SW 1271 (cell line): Measurements from ENCODE around the gene AWAT2.
"Not testable (repeated sequence)": the region's sequence is repeated elsewhere in the genome, so short reads cannot be mapped to it uniquely, and the experiment has no call there.

Experiments
- DNase-seq, 2 experiments: peaks; one replicate each; lab custom pipeline; 2025; lab: John Stamatoyannopoulos, UW

Gene AWAT2

GRCh38 chrX:70041993-70042392 is 7.7 kb downstream of the AWAT2 start:
- no peak for DNase-seq

GRCh38 chrX:70039758-70040157 is 10.0 kb downstream of the AWAT2 start:
- DNase-seq = no peak

GRCh38 chrX:70038951-70039350 is 10.8 kb downstream of the AWAT2 start:
- DNase-seq = no peak

DNA sequence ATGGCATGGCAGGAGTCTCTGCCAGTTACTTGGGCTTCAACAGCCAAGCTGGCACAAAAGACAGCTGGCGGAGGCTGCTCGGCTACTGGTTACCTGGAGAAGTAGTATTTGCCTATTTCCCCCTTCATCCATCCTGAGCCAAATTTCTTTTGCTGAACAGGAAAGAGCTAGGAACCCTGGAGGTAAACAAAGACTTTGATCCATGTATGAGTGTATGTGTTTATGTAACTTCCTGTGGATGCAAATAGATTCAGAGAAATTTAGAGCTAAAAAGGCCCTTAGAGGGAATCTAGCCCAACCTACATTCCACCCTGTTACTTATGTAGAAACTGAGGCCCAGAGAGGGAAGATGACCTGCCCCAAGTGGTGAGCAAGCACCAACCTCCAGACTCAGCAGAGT is 11.2 kb downstream of the AWAT2 start:
- DNase-seq = no peak

DNA sequence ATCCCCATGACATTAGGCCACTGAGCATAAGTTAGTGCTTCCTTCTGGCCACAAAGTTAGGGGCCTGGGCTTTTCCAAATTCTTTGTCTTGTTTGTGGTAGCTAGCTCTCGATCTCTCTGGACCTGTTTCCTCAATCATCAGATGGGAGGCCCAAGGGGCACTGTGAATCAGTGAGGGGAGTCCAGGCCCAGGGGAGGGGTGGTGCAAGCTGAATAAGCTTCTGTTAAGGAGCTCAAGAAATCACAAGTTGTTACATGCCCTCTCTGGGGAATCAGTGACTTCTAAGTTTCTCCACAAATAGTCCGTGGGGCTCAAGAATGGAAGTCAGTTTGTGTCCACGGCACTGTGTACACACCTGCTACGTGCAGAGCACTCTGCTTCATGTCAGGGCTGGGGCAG is 15.1 kb downstream of the AWAT2 start:
- no peak for DNase-seq

- peak in 1 of 2 experiments; percentile 5 for DNase-seq
Observed at GRCh38 chrX:70033348-70034051, 16.2 kb downstream of the AWAT2 start.

DNA sequence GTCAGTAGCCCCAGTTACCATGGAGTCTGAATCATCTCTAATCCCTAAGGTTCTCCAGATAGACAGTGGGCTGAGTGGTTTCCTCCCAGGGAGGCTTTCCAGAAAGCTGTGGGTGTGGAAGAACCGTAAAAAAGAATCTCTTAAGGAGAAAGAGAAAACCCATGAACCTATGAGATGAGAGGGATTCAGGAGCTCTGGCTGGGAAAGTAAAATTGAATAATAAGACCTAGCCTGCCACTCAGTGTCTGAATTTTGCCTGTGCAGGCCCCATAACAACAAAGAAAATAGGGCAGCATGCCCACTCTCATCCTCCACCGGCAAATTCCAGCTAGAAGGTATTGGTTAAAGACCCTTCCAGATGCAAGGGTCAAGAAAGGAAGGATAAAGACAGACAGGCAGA is 16.9 kb downstream of the AWAT2 start:
- DNase-seq = no peak

DNA sequence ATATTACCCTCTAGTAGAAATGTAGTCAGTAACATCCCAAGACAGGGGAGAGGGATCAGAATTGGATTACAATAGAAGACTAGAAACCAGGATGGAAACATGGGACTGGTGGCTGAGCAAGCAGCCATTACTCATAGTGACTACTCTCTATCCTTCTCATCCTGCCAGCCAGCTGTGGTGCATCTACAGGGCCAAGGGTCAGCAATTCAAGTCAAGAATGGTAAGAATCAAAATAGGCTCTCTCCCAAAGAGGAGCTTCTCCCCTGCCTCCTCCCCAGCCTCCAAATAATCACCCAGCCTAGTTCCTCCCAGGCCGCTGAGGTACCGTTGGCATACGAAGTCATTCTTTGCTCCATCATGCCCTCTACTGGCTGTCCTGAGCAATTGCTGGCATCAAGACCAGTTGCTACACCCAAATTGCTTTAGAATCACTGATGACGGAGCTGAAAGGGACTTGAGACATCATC is 19.4 kb downstream of the AWAT2 start:
- peak in 1 of 2 experiments; percentile 29 for DNase-seq

- DNase-seq = no peak
Observed at GRCh38 chrX:70029863-70030262, 19.9 kb downstream of the AWAT2 start.

DNA sequence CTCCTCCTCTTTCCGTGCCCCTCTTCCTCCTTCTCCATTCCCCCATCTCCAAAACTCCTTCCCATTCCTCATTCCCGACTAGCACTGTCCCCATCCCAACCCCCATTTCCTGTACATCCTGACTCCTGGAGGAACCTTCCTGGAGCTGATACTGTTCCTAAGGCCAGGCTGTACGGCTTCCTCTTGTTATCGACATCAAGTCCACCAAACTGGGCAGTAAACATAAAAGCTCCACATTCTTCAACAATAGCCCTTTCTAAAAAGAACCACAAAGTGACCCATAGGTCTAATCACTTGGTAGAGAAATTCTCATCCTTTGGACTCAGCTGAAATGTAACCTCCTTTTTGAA is 22.9 kb downstream of the AWAT2 start:
- no peak for DNase-seq

DNA sequence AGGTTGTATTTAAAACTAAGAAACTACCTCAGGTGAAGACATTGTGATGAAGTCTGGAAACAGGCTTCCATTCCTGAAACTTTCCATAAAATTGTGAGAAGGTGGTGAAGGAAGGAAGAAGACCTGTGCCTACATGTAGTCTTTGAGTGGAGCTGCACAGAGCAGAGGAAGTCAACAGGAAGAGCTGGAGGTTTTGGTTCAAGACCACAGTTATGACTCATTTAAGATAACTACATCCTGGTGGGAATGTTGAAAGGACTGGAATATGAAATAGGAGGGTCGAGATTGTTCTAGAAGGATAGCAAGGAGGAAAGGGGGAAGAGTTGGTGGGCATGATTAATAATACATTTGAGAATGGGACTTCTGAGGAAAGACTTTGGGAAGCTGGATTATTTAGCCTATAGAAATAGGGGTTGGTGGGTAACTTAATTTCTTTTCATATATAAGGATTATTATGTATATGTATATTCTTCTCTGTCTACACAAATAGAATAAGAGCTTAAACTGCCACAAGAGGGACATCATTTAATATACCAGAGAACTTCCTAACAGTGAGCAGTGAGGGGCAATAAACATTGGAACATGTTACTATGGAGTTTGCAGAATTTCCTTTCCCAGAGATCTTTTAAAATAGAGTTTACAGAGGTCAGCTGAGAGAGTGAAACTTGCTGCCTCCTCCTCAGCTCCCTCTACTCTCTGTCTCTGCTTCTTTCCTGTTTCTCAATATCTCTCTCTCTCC is 23.5 kb downstream of the AWAT2 start:
- DNase-seq = peak in 1 of 2 experiments; percentile 8

GRCh38 chrX:70025464-70025863 is 24.3 kb downstream of the AWAT2 start:
- no peak for DNase-seq

GRCh38 chrX:70022616-70023015 is 27.1 kb downstream of the AWAT2 start:
- DNase-seq = no peak

DNA sequence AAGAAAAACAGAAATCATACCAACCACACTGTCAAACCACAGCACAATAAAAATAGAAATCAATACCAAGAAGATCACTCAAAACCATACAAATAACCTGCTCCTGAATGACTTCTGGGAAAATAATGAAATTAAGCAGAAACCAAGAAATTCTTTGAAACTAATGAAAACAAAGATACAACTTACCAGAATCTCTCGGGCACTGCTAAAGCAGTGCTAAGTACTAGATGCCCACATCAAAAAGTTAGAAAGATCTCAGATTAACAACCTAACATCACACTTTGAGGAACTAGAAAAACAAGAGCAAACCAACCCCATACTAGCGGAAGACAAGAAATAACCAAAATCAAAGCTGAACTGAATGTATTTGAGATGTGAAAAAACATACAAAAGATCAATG is 33.2 kb downstream of the AWAT2 start:
- DNase-seq = no peak

DNA sequence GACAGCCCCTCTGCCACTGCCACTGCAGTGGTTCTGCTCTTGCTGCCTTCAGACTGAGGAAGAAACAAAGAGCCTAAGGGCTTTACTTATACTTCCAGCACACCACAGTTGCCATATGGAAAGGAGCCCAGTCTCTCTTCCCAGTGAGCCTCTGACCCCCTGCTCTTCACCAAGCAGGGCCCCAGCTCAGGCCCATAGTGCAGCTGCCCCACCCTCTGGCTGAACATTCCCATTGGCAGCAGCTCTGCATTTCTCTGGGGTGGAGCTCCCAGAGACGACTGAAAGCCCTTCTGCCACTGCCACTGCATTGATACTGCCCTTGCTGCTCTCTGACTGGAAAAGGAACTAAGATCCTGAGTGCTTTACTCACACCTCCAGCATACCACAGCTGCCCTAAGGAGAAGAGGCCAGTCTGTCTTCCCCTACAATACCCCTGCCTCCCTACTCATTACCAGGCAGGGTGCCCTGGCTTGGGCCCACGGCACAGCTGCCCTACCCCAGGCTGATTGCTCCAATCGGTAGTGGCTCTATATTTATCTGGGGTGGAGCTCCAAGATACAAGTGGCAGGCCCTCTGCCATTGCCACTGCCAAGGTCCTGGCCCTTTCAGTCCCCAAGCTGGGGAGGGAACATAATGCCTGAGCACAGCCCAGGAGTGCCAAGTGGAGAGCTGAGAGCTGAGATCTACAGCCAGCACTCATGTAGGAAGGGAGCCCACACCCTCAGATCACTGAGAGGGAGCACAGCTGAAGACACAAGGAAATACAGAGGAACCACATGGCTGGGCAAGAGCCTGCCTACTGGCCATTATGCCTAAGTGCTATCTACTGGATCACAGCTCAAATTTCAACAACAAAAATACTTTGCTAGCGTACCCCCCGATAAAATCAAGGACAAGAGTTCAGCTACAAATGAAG is 36.0 kb downstream of the AWAT2 start:
- no peak for DNase-seq

- no peak for DNase-seq
Observed at GRCh38 chrX:70012756-70013155, 37.0 kb downstream of the AWAT2 start.

DNA sequence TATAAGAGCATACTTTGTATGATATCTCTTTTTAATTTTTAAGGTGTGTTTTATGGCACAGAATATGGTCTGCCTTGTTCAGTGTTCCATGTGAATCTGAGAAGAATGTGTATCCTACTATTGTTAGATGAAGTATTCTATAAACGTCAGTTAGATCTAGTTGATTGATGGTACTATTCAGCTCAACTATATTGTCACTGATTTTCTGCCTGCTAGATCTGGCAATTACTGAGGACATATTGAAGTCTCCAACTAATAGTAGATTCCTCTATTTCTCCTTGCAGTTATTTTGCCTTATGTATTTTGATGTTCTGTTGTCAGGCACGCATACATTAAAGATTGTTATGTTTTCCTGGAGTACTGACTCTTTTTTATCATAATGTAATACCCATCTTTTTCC is 39.8 kb downstream of the AWAT2 start:
- no peak for DNase-seq

- no peak for DNase-seq
Observed at GRCh38 chrX:70009049-70009448, 40.7 kb downstream of the AWAT2 start.

DNA sequence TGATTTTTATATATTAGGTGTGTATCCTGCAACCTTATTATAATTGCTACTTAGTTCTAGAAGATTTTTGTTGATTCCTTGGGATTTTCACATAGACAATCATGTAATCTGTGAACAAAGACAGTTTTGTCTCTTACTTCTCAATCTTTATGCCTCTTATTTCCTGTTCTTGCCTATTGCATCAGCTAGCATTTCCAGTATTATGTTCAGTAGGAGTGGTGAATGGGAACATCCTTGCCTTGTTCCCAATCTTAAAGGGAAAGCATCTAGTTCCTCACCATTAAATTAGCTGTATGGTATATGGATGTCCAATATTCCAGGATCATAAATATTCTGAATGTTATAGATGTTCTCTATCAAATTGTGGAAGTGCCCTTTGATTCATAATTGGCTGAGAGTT is 41.8 kb downstream of the AWAT2 start:
- DNase-seq = no peak

DNA sequence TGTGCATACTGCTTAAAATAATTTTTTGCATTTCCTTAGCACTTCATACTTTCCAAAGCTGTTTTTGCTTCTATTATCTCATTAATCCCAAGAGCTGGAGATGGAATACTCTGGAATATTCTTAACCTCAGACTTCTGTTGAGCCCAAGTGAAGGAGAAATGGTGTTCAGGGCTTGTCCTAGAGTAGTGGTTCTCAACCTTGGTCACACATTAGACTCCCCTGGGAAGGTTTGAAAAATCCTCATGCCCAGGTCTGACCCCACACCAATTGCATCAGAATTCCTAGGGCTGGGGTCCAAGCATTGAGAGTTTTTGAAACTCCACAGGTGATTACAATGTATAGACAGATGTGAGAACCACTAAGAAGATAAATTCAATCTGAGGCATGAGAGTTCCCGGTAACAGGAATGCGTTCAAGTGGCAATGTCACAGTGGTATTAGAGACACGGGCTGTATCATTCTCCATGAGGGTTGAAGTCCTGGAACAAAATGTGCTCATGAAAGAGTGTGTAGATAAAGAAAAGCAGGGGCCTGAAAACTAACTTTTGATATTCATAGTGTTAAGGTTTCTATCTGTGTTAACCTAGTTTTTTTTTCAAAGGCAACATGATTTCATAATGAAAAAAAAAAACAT is 47.9 kb downstream of the AWAT2 start:
- no peak for DNase-seq

DNA sequence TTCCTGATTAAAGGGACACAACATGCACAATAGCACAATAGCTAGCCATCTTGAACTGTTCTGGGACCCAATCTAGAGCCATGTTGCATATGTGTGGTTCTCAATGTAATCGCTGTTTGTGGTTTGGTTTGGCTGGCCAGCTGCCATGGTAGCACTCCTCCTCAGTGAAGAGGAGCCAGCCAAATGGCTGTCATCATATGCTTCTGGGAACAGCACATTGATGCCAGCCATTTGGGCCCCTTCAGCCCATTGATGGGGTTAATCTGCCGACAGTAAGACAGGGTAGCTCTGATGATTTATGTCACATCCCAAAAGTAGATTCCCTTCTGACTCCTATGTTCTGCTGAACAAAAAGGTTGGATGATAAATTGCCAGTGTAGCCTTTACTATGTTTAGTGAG is 48.5 kb downstream of the AWAT2 start:
- no peak for DNase-seq

- not testable (repeated sequence) for DNase-seq
Observed at GRCh38 chrX:69998299-69998698, 51.4 kb downstream of the AWAT2 start.
